NCI-H1930 (cell line): ENCODE data around the gene POLR1D.

Source experiments
- DNase-seq, 2 experiments: peaks; one replicate each; lab custom pipeline; 2025; lab: John Stamatoyannopoulos, UW

POLR1D gene, protein sequence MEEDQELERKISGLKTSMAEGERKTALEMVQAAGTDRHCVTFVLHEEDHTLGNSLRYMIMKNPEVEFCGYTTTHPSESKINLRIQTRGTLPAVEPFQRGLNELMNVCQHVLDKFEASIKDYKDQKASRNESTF

GRCh38 chr13:27621366-27622101 lies at the start of gene POLR1D:
POLR1D (plus strand) TSS chr13:27621892; CDS start chr13:27621984, 92 bp downstream.
- DNase-seq: peak; percentile 88 to 92

- DNase-seq: no peak
These were observed 49.3 kb upstream of the POLR1D start for GRCh38 chr13:27572234-27572901.

DNA sequence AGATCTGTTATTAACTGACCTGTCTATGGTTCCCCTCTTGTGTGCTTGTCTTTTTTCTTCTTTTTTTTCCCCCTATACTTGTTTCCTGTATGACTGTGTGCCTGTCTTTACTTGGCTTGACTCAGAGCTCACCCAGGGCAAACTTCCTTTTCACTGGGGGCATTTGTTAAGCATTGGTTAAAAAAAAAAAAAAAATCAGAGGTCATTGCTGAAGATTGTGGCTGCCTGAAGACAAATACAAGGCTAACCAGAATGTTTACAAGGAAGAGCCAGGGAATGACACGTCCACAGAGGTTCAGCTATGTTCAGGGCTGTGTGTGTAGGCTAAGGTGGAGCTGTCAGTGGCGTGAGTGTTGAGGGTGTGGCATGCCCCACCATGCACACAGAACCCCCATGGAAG lies 48.4 kb upstream of the POLR1D start:
- DNase-seq: no peak

DNA sequence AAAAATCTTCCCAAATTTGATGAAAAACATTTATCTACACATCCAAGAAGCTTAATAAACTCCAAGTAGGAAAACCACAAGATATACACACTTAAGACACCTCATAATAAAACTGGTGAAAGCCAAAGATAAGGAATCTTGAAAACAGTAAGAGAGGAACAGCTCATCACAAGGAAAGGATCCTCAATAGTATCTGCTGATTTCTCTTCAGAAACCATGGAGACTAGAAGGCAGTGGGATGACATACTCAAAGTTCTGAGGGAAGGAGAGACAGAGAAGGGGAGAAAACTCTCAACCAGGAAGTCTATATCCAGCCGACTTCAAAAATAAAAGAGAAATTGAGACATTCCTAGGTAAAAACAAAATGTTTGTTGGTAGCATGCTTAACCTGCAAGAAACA lies 47.0 kb upstream of the POLR1D start:
- DNase-seq: no peak

DNA sequence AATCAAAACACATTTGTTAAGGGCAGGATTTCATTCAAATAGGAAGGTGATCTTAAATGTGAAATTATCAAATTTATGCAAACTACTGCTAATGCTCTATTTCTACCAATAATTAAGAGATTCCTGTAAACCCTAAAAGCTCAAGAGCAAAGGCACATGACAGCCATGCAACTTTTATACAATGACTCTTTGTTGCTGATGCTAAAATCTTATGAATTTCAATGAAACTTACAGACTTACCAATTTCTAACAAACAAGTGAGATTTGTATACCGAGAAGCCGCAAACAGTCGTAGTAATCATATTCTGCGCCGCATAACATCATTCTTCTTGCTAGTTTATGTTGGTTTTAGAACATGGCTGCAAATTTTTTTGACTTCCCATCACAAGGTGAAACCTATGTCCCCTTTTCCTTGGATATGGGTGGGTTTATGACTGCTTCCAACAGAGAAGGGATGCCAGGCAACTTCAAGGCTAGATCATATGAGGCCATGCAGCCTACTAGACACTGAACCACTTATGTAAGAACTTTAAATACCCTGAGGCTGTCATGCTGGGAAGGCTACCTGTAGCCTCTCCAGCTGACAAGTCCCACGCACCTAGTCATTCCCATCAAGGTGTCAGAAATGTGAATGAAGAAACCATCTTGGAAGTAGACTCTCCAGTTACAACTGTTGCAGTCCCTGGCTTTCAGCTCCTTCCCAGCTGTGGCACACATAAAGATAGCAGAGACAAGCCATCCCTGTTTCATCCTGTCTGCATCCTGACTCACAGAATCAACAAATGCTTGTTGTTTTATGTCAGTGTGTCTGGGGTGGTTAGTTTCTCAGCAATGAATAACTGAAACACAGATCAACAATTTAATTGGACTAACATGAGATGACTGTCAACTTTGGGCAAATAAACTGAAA lies 43.3 kb upstream of the POLR1D start:
- DNase-seq: no peak

DNA sequence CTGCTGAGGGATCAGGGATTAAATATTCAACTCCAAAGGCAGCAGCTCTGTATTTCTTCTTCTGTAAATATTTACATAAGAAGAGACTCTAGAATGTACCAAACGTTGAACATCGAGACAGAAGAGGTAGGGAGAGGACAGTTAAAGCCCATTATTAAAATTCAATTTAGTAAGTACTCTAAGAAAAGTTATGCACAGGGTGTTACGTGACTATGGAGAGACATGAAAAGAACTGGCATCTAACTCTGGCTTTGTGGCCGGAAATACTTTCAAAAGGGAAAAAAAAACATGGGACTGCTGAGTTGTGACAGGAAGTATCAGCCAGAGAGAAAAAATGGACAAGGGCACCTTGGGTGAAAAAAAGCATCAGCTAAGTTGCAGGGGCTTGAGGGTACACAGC lies 38.0 kb upstream of the POLR1D start:
- DNase-seq: no peak

DNA sequence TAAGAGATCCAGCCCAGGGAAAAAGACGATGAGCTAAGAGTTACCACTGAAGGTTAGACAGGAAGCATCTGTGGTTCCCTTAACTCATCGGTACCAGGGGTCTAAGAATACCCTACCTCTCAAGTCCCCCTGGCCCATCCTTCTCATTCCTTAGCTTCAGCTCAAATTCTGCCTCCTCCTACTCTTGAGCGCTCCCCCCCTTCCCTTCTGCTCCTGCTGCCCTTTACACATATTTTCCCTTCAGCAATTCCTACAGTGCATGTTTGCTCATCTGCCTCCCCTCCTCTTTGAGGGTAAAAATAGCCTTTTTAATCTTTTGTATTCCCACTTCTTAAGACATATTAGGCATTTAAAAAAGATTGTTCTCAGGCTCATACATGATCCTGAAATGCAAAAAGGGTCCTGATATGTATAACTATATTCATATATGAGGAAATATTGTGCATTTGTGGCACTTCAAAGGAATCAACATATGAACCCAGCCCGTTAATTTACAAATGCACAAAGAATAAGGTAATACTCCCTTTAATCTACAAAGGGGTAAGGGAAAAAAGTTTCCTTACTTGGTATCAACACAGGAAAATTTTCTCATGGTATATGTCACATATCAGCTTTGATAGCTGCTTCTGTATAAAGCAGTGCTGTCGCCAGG lies 34.5 kb upstream of the POLR1D start:
- no peak for DNase-seq

- DNase-seq: no peak
These were observed 33.3 kb upstream of the POLR1D start for GRCh38 chr13:27588405-27588804.

DNA sequence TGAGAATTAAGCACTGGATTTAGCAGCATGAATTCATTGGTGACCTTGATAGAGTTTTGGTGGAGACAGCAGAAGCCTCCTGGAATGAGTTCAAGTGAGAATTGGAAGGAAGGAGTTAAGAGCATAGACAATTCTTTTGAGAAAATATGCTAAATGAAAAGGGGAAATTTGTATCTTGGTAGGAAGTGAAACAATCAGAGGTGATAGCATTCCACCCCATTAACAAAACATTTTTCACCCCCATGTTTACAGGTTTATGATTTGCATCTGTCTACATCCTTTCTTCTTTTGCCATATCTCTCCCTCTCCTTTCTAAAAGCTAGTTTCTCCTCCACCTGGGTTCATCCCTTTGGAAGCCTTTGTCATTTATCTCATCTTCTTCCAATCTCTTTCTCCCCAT lies 28.8 kb upstream of the POLR1D start:
- DNase-seq: no peak

- DNase-seq: no peak
These were observed 28.4 kb upstream of the POLR1D start for GRCh38 chr13:27593267-27593666.

DNA sequence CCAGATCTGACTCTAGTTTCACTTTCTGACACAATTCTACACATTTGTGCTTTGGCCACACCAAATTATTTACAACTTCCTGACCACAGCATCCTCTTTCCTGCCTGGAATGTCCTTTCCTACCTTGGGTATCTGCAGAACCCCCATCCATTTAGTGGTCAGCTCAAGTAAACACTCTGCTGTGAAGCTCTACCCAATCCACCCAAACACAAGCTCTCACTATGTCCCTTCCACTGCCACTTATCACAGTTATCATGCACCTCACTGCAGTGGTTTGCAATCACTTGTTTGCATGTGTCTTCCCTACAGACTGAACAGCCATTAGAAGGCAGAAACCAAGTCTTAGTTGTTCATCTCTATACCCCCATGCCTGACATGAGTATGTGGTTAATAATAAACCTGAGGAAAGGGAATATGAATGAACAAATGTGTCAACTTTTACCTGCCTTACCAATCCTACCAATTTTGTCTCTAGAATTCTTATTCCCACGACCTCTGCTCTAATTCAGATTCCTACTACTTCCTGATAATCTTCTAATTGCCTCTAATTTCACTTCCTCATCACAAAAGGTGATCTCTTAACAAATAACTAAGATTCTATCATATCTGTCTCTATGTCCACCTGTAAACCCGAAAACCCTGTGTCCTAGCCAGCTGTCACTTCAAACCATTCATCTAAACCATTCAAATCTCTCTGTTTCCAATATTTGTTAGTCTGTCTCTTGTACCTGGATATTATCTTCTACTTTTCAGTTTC lies 26.5 kb upstream of the POLR1D start:
- no peak for DNase-seq

- DNase-seq: no peak
These were observed 22.6 kb upstream of the POLR1D start for GRCh38 chr13:27599096-27599495.

DNA sequence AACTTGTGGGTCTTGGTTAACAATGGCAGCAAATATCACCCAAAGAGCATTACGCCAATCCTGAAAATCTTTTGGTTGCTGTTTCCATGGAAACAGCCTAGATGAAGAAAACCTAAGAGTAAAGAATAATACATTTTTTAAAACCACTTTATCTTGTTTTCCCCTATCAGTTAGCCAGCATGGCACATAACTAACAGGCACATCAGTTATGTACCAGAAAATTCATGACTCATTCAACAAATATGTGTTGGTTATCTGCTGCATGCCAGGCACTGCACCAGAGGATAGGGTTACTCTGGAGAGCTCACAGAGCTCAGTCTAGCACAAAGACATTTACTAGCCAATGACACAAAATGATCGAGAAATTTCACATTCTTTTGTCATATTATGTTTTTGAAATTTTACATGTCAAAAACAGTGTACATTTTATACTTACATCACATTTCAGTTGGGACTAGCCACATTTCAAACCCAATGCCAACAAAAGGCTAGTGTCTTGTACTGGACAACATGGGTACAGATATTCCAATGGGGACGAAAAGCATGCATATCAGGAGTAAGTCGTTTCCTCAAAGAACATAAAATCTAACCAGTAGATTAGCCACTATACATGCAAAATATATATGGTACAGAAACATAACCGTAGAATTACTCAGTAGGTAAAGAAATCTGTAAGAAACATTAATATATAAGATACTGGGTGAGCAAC lies 21.7 kb upstream of the POLR1D start:
- no peak for DNase-seq

GRCh38 chr13:27600711-27601110 lies 21.0 kb upstream of the POLR1D start:
- no peak for DNase-seq

DNA sequence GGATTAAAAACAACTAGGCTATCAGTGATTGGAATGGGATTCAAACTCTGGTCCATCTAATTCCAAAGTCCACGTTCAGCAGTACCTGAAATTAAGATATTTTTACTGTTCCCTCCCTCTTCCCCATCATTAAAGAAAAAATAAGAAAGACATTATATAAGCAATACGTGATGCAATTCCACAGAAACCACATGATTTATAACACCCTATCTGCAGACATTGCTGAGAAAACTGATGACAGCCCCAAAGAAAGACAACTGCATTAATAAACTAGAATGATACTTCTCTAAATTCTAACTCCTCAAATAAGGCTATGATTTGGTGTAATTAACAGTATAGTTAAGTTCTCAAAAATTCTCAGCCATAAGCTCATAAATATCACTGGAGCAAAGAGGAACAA lies 20.5 kb upstream of the POLR1D start:
- no peak for DNase-seq

DNA sequence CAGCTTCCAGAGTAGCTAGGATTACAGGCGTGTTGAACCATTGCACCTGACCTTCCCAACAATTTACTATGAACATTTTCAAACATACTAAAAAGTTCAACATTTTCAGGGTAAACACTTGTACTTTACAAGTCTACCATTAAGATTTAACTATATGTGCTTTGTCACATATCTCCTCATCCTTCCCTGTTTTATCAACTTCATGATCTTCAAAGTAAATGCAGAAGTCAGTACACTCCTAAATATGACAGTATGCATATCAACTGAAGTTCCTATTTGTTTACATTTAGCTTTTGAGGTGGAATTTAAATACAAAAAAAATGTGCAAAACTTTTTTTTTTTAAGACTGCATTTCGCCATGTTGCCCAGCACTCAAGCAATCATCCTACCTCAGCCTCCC lies 19.9 kb upstream of the POLR1D start:
- DNase-seq: no peak

DNA sequence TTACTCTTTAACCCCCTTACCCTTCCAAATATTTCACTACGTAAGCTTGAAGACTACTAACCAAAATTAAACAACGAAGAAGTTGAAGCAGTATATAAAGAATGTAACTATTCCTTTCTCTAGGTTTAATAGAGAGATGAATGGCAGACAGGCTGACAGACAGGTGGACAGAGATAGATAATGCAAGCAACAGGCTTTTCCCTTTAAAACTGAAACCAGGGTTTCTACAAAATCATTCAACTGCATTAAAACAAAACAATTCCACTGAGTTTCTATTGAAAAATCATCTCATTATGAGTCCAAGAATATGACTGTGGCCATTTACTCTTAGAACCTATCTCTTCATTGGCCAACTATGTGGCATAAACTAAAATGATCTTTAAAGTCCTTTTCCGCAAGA lies 16.6 kb upstream of the POLR1D start:
- DNase-seq: no peak

- DNase-seq: no peak
These were observed 16.0 kb upstream of the POLR1D start for GRCh38 chr13:27605610-27606200.

- DNase-seq: no peak
These were observed 14.6 kb upstream of the POLR1D start for GRCh38 chr13:27607125-27607524.

- DNase-seq: no peak
These were observed 8.1 kb upstream of the POLR1D start for GRCh38 chr13:27613628-27614027.
